T-helper 22 cell (primary cell): ENCODE data around the gene TAGLN2.

ENCODE experiments used
- DNase-seq: peaks from one replicate; pipeline ENCODE4 v3.0.0-alpha.2; 2020; ENCODE audit warnings: low read depth

Gene TAGLN2

GRCh38 chr1:159870704-159871103 is 54.6 kb downstream of the TAGLN2 start:
- no peak for DNase-seq

GRCh38 chr1:159869607-159870006 is 55.7 kb downstream of the TAGLN2 start:
- no peak for DNase-seq

- DNase-seq: no peak
These were observed 56.1 kb downstream of the TAGLN2 start for GRCh38 chr1:159869173-159869572.

DNA sequence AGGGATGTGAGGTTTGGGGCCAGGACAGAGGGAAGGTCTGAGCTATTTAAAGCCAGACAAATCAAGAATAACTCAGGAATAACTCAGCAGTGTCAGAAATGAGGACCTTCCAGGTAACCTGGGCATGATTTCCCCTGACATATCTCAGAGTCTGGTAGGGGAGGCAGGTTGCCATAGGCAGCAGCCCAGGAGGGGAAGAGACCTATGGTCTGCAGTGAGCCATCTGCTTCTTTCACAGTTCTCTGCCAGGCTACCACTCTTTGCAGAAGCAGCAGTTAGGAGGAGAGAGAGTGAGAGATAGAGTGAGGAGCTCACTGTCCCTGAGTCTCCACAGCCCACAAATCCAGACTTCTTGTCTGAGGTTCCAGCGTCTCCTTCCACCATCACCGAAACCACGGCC is 56.5 kb downstream of the TAGLN2 start:
- no peak for DNase-seq
